Measurements from ENCODE around the gene CHPF2. TPM values are rescaled to one million over a fixed set of nuclear protein-coding genes. Genes with fewer than 3 reads are reported as not detected.

The CHPF2 gene
- total and polyA plus RNA-seq, 2 experiments from 2014 or later, result 4.8 to 26.1 TPM

GRCh38 chr7:151279868-151280267, 47.6 kb downstream of the CHPF2 start:
- H3K27ac ChIP-seq (ENCODE audit: low read depth), result no peak overlapping the region
- peaks cover 21% of the 10 kb centered on the region for H3K27me3 ChIP-seq (ENCODE audit: insufficient read depth)
- no peaks in the 10 kb centered on the region for H4K20me1 ChIP-seq (replicated peaks; ENCODE audit: insufficient read depth)
- H3K79me2 ChIP-seq (replicated peaks; ENCODE audit: insufficient read depth), result no peaks in the 10 kb centered on the region
- no peak overlapping the region for H2AFZ ChIP-seq
- H3K4me3 ChIP-seq, result no peak overlapping the region
- Mint-ChIP-seq H3K9me3 (no peaks in the 10 kb centered on the region), H3K27ac (no peak overlapping the region), H3K27me3 (ENCODE audit: insufficient read depth, low read depth, poor library complexity) (peaks cover 30% of the 10 kb centered on the region), H3K4me3 (no peak overlapping the region), H3K4me1 (peaks cover 25% of the 10 kb centered on the region), H3K36me3 (ENCODE audit: low read depth) (no peaks in the 10 kb centered on the region)
- no peaks in the 10 kb centered on the region for H3K9me2 ChIP-seq (ENCODE audit: insufficient read depth)
- H3K4me2 ChIP-seq, result no peak overlapping the region
- no peaks in the 10 kb centered on the region for H3K36me3 ChIP-seq (ENCODE audit: insufficient read depth)
- TF ChIP-seq ZNF331 (CRISPR knock-in tag; IDR thresholded peaks at IDR 0.05; ENCODE audit: low read depth) (no peak), ZNF114 (CRISPR knock-in tag; IDR thresholded peaks at IDR 0.05) (no peak), EZH2phosphoT487 (IDR thresholded peaks at IDR 0.05; ENCODE audit: unreplicated experiment) (no peak), CREB1 (CRISPR knock-in tag; IDR thresholded peaks at IDR 0.05; ENCODE audit: low read depth) (no peak)
- peaks cover 6% of the 10 kb centered on the region; the same call in 1 of the 2 replicates for H3K4me1 ChIP-seq (ENCODE audit: insufficient read depth)
- H3F3A ChIP-seq (replicated peaks; ENCODE audit: low read depth), result no peaks in the 10 kb centered on the region
- ATAC-seq, result no peak
- DNase-seq (ENCODE audit: low spot score), result no peak

GRCh38 chr7:151280388-151281019, 48.2 kb downstream of the CHPF2 start:
- no peaks in the 10 kb centered on the region for H4K20me1 ChIP-seq (replicated peaks; ENCODE audit: insufficient read depth)
- H3K4me3 ChIP-seq, result no peak overlapping the region
- no peak overlapping the region for H2AFZ ChIP-seq
- Mint-ChIP-seq H3K27ac (no peak overlapping the region), H3K4me1 (peaks cover 21% of the 10 kb centered on the region), H3K36me3 (ENCODE audit: low read depth) (no peaks in the 10 kb centered on the region), H3K9me3 (no peaks in the 10 kb centered on the region), H3K4me3 (no peak overlapping the region), H3K27me3 (ENCODE audit: insufficient read depth, low read depth, poor library complexity) (peaks cover 26% of the 10 kb centered on the region)
- no peaks in the 10 kb centered on the region for H3K79me2 ChIP-seq (replicated peaks; ENCODE audit: insufficient read depth)
- DNase-seq (ENCODE audit: low spot score), result no peak
- no peak overlapping the region for H3K27ac ChIP-seq (ENCODE audit: low read depth)
- no peaks in the 10 kb centered on the region for H3F3A ChIP-seq (replicated peaks; ENCODE audit: low read depth)
- no peak for TF ChIP-seq STAT1 (IDR thresholded peaks at IDR 0.05; ENCODE audit: unreplicated experiment)
- no peak overlapping the region for H3K4me2 ChIP-seq
- H3K9me2 ChIP-seq (ENCODE audit: insufficient read depth), result no peaks in the 10 kb centered on the region
- H3K4me1 ChIP-seq (ENCODE audit: insufficient read depth), result peaks cover 6% of the 10 kb centered on the region; the same call in 1 of the 2 replicates
- peaks cover 21% of the 10 kb centered on the region for H3K27me3 ChIP-seq (ENCODE audit: insufficient read depth)
- no peaks in the 10 kb centered on the region for H3K36me3 ChIP-seq (ENCODE audit: insufficient read depth)
- ATAC-seq, result no peak

GRCh38 chr7:151281686-151282085, 49.4 kb downstream of the CHPF2 start:
- H3K9me2 ChIP-seq (ENCODE audit: insufficient read depth), result no peaks in the 10 kb centered on the region
- no peaks in the 10 kb centered on the region for H3K36me3 Mint-ChIP-seq (ENCODE audit: low read depth)
- H3K27ac Mint-ChIP-seq, result no peak overlapping the region
- ATAC-seq (no peak), DNase-seq (ENCODE audit: low spot score) (no peak)
- H4K20me1 ChIP-seq (replicated peaks; ENCODE audit: insufficient read depth), result no peaks in the 10 kb centered on the region
- peaks cover 6% of the 10 kb centered on the region; the same call in 1 of the 2 replicates for H3K4me1 ChIP-seq (ENCODE audit: insufficient read depth)
- no peak overlapping the region for H3K4me3 Mint-ChIP-seq
- no peaks in the 10 kb centered on the region for H3K36me3 ChIP-seq (ENCODE audit: insufficient read depth)
- H3F3A ChIP-seq (replicated peaks; ENCODE audit: low read depth), result no peaks in the 10 kb centered on the region
- H2AFZ ChIP-seq, result no peak overlapping the region
- H3K79me2 ChIP-seq (replicated peaks; ENCODE audit: insufficient read depth), result no peaks in the 10 kb centered on the region
- no peak overlapping the region for H3K4me2 ChIP-seq
- H3K27me3 ChIP-seq (ENCODE audit: insufficient read depth), result peaks cover 10% of the 10 kb centered on the region
- no peak overlapping the region for H3K4me3 ChIP-seq
- H3K27me3 Mint-ChIP-seq (ENCODE audit: insufficient read depth, low read depth, poor library complexity), result peaks cover 17% of the 10 kb centered on the region
- H3K4me1 Mint-ChIP-seq, result peaks cover 21% of the 10 kb centered on the region
- no peak overlapping the region for H3K27ac ChIP-seq (ENCODE audit: low read depth)
- no peaks in the 10 kb centered on the region for H3K9me3 Mint-ChIP-seq
- no peak for TF ChIP-seq CREB1 (CRISPR knock-in tag; IDR thresholded peaks at IDR 0.05; ENCODE audit: low read depth)
- TF ChIP-seq, protein P1, sequence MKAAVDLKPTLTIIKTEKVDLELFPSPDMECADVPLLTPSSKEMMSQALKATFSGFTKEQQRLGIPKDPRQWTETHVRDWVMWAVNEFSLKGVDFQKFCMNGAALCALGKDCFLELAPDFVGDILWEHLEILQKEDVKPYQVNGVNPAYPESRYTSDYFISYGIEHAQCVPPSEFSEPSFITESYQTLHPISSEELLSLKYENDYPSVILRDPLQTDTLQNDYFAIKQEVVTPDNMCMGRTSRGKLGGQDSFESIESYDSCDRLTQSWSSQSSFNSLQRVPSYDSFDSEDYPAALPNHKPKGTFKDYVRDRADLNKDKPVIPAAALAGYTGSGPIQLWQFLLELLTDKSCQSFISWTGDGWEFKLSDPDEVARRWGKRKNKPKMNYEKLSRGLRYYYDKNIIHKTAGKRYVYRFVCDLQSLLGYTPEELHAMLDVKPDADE (IDR thresholded peaks at IDR 0.05), result no peak
- no peak for TF ChIP-seq POLR2AphosphoS5 (IDR thresholded peaks at IDR 0.05; ENCODE audit: low read depth)
- TF ChIP-seq REST (IDR thresholded peaks at IDR 0.05; ENCODE audit: unreplicated experiment), result no peak
- no peak for TF ChIP-seq STAT1 (IDR thresholded peaks at IDR 0.05; ENCODE audit: unreplicated experiment)

Data from GM23338 (cell line).